ENCODE results near the gene NLRP4.

GRCh38 chr19:55877211-55877610 is 40.9 kb downstream of the NLRP4 start:
- no peak for TF ChIP-seq CTCF (IDR thresholded peaks at IDR 0.05)
- no peak for TF ChIP-seq POLR2A (IDR thresholded peaks at IDR 0.05)
